OCI-M2 (cell line): ENCODE measurements around the gene GATA5.

Source experiments
- DNase-seq: peaks from one replicate; lab custom pipeline; 2025; ENCODE audit not compliant: unreplicated experiment; lab: John Stamatoyannopoulos, UW

The GATA5 gene

GRCh38 chr20:62418709-62419487, 56.9 kb downstream of the GATA5 start:
- no peak for DNase-seq

GRCh38 chr20:62417981-62418708, 57.6 kb downstream of the GATA5 start:
- no peak for DNase-seq

GRCh38 chr20:62416651-62417637, 58.9 kb downstream of the GATA5 start:
- no peak for DNase-seq

- no peak for DNase-seq
These were observed 60.3 kb downstream of the GATA5 start for GRCh38 chr20:62415354-62416111.

GRCh38 chr20:62413896-62414481, 61.8 kb downstream of the GATA5 start:
- no peak for DNase-seq
